Measurements from ENCODE around the gene SPNS2. TPM values are rescaled to one million over a fixed set of nuclear protein-coding genes. Genes with fewer than 3 reads are reported as not detected.

The SPNS2 gene
- total and polyA plus RNA-seq, 2 experiments from 2014 or later, result 1.7 to 2.3 TPM

- DNase-seq (ENCODE audit: low spot score) (no peak), ATAC-seq (no peak)
- Mint-ChIP-seq H3K36me3 (ENCODE audit: low read depth) (no peaks in the 10 kb centered on the region), H3K27me3 (ENCODE audit: insufficient read depth, low read depth, poor library complexity) (peaks cover 23% of the 10 kb centered on the region), H3K9me3 (no peaks in the 10 kb centered on the region), H3K27ac (no peak overlapping the region), H3K4me1 (peaks cover 11% of the 10 kb centered on the region), H3K4me3 (no peak overlapping the region)
- Histone ChIP-seq H3K4me2 (no peak overlapping the region), H3K4me1 (ENCODE audit: insufficient read depth) (no peaks in the 10 kb centered on the region), H4K20me1 (replicated peaks; ENCODE audit: insufficient read depth) (no peaks in the 10 kb centered on the region), H3K79me2 (replicated peaks; ENCODE audit: insufficient read depth) (no peaks in the 10 kb centered on the region), H3K4me3 (no peak overlapping the region), H3K27ac (ENCODE audit: low read depth) (no peak overlapping the region), H2AFZ (no peak overlapping the region), H3F3A (replicated peaks; ENCODE audit: low read depth) (no peaks in the 10 kb centered on the region), H3K27me3 (ENCODE audit: insufficient read depth) (no peaks in the 10 kb centered on the region), H3K36me3 (ENCODE audit: insufficient read depth) (no peaks in the 10 kb centered on the region), H3K9me2 (ENCODE audit: insufficient read depth) (no peaks in the 10 kb centered on the region)
- no peak for TF ChIP-seq STAT1 (IDR thresholded peaks at IDR 0.05; ENCODE audit: unreplicated experiment)
- TF ChIP-seq REST (IDR thresholded peaks at IDR 0.05; ENCODE audit: unreplicated experiment), result no peak
- TF ChIP-seq EZH2 (IDR thresholded peaks at IDR 0.05; ENCODE audit: low read depth, unreplicated experiment), result no peak
- TF ChIP-seq EZH2phosphoT487 (IDR thresholded peaks at IDR 0.05; ENCODE audit: unreplicated experiment), result no peak
- TF ChIP-seq NANOG (IDR thresholded peaks at IDR 0.05; ENCODE audit: borderline replicate concordance), result no peak
- no peak for TF ChIP-seq ZNF114 (CRISPR knock-in tag; IDR thresholded peaks at IDR 0.05)
- no peak for TF ChIP-seq ZNF462 (CRISPR knock-in tag; IDR thresholded peaks at IDR 0.05)
- TF ChIP-seq POLR2AphosphoS5 (IDR thresholded peaks at IDR 0.05; ENCODE audit: low read depth), result no peak
- no peak for TF ChIP-seq ZNF331 (CRISPR knock-in tag; IDR thresholded peaks at IDR 0.05; ENCODE audit: low read depth)
- TF ChIP-seq ETS1 (IDR thresholded peaks at IDR 0.05), result no peak
Measured at GRCh38 chr17:4479340-4479981, 19.2 kb upstream of the SPNS2 start.

Data from GM23338 (cell line).